SK-N-SH treated with all-trans-retinoic acid at 6 μM for 48 hours (cell line): Measurements from ENCODE around the gene COCH.

ENCODE experiments used
- BACH2 ChIP-seq: fragments of 250-450 bp; sonication (Bioruptor Pico); IDR thresholded peaks from 2 replicates; pipeline ENCODE4 v1.9.0; 2021; ENCODE audit warnings: mild to moderate bottlenecking, borderline replicate concordance
- CREB5 ChIP-seq: fragments of 250-450 bp; sonication (Bioruptor Pico); IDR thresholded peaks from 2 replicates; pipeline ENCODE4 v1.5.1; 2020; ENCODE audit warnings: low read depth, mild to moderate bottlenecking, moderate library complexity
- SNAI2 ChIP-seq: fragments of 250-450 bp; sonication (Bioruptor Pico); IDR thresholded peaks from 2 replicates; pipeline ENCODE4 v1.5.0; 2020; ENCODE audit warnings: mild to moderate bottlenecking, moderate library complexity

DNA sequence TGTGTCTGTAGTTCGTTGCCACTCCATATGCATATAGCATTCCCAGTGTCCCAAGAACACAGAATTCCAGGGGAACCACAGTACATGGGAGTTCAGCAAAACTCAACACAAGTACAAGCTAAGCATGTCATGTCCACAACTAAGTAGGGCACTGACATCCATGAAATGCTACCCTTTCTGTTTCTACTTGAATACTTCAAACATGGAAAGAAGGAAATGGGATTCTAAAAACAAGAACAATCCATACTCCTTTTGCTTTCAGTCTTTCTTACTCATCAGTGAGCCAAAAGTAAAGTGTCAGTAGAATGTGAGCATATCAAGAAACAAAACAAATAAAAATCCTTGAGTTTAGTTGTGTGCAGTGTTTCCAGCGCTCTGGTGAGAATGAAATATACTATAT lies 36.0 kb upstream of the COCH start:
- no peak for TF ChIP-seq SNAI2
- TF ChIP-seq CREB5 (CRISPR knock-in tag) = no peak
- TF ChIP-seq BACH2 (CRISPR knock-in tag) = no peak
